Neutrophil (primary cell): Measurements from ENCODE around the gene LARGE1.

Source experiments
- H3K27ac ChIP-seq: fragments of 200-600 bp; sonication (generic); 2 replicates; pipeline ENCODE4 v1.5.1; 2016; ENCODE audit warnings: mild to moderate bottlenecking, moderate library complexity
- H3K27me3 ChIP-seq: fragments of 200-600 bp; sonication (generic); 2 replicates; pipeline ENCODE4 v1.6.0; 2016; ENCODE audit warnings: mild to moderate bottlenecking
- H3K36me3 ChIP-seq: fragments of 200-600 bp; sonication (generic); 2 replicates; pipeline ENCODE4 v1.5.1; 2017
- H3K4me1 ChIP-seq, 2 experiments: fragments of 200-600 bp in 1 of 2; sonication (generic) in 1 of 2; 1 replicate in 1 of 2; 2 replicates in 1 of 2; pipeline versions ENCODE4 v1.5.1 to v1.6.1; 2013 to 2016; ENCODE audit warnings: low read depth in 1 of 2, low read length in 1 of 2, mild to moderate bottlenecking in 1 of 2, moderate library complexity in 1 of 2; ENCODE audit not compliant: control insufficient read depth in 1 of 2, insufficient read depth in 1 of 2
- H3K4me3 ChIP-seq, 2 experiments: fragments of 200-600 bp in 1 of 2; sonication (generic) in 1 of 2; 1 replicate in 1 of 2; 2 replicates in 1 of 2; pipeline ENCODE4 v1.5.1; 2013 to 2016; ENCODE audit warnings: low read depth in 1 of 2, low read length in 1 of 2, mild to moderate bottlenecking in 1 of 2, moderate library complexity in 1 of 2
- H3K9me3 ChIP-seq: fragments of 200-600 bp; sonication (generic); 2 replicates; pipeline ENCODE4 v1.5.1; 2016
- TF ChIP-seq, protein P1 (sequence below): fragments of 200-600 bp; sonication (generic); IDR thresholded peaks from 2 replicates; pipeline ENCODE4 v1.5.1; 2016; ENCODE audit warnings: antibody characterized with exemption

LARGE1 gene

DNA sequence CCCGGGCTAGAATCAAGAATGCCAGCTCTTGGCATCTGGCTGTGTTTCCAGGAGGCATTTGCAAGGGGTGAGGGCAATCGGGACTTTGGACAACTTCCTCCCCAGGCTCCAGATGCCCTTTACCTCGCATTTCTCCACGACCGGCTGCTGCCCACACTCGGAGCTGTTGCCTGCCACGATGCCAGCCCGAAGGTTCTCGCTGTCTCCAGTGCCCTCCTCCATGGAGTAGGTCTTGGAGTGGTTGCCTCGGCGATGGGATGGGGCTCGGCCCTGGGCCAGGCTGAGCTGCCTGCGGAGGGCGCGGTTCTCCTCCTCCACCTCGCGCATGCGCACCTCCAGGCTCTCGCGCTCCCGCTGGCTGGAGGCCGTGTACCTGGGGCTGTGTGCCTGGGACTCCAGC, 270.0 kb downstream of the LARGE1 start:
- H3K36me3 ChIP-seq = no peaks in the 10 kb centered on the region
- H3K4me3 ChIP-seq = no peak overlapping the region
- H3K9me3 ChIP-seq = no peaks in the 10 kb centered on the region
- H3K27me3 ChIP-seq = no peaks in the 10 kb centered on the region
- TF ChIP-seq, protein P1, sequence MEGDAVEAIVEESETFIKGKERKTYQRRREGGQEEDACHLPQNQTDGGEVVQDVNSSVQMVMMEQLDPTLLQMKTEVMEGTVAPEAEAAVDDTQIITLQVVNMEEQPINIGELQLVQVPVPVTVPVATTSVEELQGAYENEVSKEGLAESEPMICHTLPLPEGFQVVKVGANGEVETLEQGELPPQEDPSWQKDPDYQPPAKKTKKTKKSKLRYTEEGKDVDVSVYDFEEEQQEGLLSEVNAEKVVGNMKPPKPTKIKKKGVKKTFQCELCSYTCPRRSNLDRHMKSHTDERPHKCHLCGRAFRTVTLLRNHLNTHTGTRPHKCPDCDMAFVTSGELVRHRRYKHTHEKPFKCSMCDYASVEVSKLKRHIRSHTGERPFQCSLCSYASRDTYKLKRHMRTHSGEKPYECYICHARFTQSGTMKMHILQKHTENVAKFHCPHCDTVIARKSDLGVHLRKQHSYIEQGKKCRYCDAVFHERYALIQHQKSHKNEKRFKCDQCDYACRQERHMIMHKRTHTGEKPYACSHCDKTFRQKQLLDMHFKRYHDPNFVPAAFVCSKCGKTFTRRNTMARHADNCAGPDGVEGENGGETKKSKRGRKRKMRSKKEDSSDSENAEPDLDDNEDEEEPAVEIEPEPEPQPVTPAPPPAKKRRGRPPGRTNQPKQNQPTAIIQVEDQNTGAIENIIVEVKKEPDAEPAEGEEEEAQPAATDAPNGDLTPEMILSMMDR = no peak
- H3K4me1 ChIP-seq = no peaks in the 10 kb centered on the region
- H3K27ac ChIP-seq = no peak overlapping the region

DNA sequence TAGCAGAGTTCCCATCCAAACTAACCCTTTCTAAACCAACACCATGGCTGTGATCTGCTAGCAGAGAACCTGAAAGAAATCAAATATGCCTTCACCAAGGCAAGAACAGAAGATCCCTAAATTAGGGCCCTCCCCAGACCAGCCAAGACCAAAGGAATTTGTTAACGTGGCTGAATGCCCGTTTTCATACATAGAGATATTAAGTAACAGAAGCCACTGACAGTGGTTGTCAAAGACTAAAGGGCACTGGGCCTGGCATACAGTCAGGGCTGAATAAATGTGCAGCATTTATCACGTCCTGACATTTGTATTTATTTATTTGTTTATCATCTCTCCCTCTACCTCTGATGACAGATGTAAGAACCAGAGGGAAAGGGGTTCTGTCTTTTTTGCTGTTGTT, 271.8 kb downstream of the LARGE1 start:
- Histone ChIP-seq H3K9me3 (no peaks in the 10 kb centered on the region), H3K36me3 (no peaks in the 10 kb centered on the region), H3K27ac (no peak overlapping the region), H3K27me3 (no peaks in the 10 kb centered on the region), H3K4me3 (no peak overlapping the region), H3K4me1 (no peaks in the 10 kb centered on the region)
- TF ChIP-seq, protein P1 = no peak

DNA sequence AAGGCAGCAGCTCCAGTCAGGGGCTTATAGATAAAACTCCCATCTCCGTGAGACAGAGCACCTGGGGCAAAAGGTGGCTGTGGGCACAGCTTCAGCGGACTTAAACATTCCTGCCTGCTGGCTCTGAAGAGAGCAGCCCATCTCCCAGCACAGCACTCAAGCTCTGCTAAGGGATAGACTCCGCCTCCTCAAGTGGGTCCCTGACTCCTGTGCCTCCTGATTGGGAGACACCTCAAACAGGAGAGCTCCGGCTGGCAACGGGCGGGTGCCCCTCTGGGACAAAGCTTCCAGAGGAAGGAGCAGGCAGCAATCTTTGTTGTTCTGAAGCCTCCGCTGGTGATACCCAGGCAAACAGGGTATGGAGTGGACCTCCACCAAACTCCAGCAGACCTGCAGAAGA, 279.4 kb downstream of the LARGE1 start:
- no peaks in the 10 kb centered on the region for H3K27me3 ChIP-seq
- H3K4me3 ChIP-seq = no peak overlapping the region
- H3K9me3 ChIP-seq = no peaks in the 10 kb centered on the region
- H3K27ac ChIP-seq = no peak overlapping the region
- no peaks in the 10 kb centered on the region for H3K4me1 ChIP-seq
- no peaks in the 10 kb centered on the region for H3K36me3 ChIP-seq
- TF ChIP-seq, protein P1 = no peak

DNA sequence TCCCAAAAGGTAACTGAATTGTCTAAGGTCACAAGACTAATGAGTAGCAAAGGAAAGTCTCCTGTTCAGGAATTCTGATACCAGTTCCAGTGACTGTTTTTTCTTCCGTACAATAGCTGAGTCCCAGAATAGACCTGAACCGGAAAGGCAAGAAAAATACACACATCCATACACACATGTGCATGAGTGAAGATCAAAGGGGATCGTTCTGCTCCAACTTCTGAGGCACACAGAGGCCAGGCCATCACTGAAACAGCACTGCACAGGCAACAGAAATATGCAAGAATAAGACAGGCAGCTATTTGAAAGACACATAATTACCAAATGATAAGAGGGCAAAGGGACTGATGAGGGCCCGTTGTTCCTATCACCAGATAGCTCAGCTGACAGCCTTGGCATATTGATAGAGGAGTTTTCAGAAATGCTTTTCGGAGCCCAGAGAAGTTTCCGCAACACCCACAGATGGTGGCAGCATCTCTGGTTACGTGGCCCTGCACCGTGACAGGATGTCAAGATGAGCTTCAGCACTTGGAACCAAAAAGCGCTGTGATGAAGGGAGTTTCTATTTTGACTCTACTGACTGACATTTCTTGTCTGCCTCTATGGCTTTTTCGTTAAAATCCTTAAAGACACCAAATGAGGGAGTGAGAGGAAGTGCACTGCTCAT, 280.6 kb downstream of the LARGE1 start:
- no peak overlapping the region for H3K4me3 ChIP-seq
- no peaks in the 10 kb centered on the region for H3K4me1 ChIP-seq
- no peaks in the 10 kb centered on the region for H3K36me3 ChIP-seq
- H3K27me3 ChIP-seq = no peaks in the 10 kb centered on the region
- H3K27ac ChIP-seq = no peak overlapping the region
- H3K9me3 ChIP-seq = no peaks in the 10 kb centered on the region
- TF ChIP-seq, protein P1 = no peak

DNA sequence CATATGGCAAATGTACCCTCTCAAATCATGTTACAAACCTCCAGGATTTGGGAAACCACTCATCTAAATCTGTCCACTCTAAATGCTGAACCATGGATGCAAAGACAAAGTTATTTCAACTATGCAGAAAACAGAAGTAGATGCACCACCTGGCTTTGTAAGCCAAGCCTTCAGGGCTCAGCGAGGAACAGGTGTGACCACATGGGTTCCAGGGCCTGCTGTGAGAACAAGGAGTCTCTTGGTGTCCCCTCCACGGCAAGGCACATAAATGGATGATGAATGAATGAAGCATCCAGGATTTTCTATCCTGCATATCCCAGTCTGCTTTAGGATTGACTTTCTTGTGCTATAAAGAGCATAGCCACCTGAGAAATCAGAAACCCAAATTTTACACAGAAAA, 284.5 kb downstream of the LARGE1 start:
- TF ChIP-seq, protein P1 = no peak
- H3K4me1 ChIP-seq = no peaks in the 10 kb centered on the region

DNA sequence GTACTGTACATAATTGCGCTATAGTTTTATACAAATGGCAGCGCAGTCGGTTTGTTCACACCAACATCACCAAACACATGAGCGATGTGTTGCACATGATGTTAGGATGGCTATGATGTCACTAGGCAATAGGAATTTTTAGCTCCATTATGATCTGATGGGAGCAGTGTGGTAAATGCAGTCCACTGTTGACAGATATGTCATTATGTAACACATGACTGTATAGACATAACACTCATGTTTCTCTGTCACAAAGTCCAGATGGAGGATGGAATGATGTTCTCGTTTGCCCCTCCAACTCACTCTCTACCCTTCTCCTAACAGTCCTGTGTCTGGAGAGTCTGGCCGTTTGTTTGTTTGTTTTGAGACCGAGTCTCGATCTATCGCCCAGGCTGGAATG, 288.5 kb downstream of the LARGE1 start:
- no peaks in the 10 kb centered on the region for H3K4me1 ChIP-seq
- no peaks in the 10 kb centered on the region for H3K27me3 ChIP-seq
- no peaks in the 10 kb centered on the region for H3K36me3 ChIP-seq
- no peaks in the 10 kb centered on the region for H3K9me3 ChIP-seq
- no peak overlapping the region for H3K27ac ChIP-seq
- TF ChIP-seq, protein P1 = no peak
- no peak overlapping the region for H3K4me3 ChIP-seq

More for the DNA sequence above, 284.5 kb downstream of the LARGE1 start:
- H3K27ac ChIP-seq = no peak overlapping the region
- H3K27me3 ChIP-seq = no peaks in the 10 kb centered on the region
- H3K4me3 ChIP-seq = no peak overlapping the region
- no peaks in the 10 kb centered on the region for H3K36me3 ChIP-seq
- no peaks in the 10 kb centered on the region for H3K9me3 ChIP-seq
